Mucosa of gallbladder (tissue), 1 donor: ENCODE measurements around the gene NRBP1. TPM values are rescaled to one million over a fixed set of nuclear protein-coding genes. Genes with fewer than 3 reads are reported as not detected.
A peak's percentile ranks its signal among the peaks of the same experiment; 100 is the strongest.

Experiments
- DNase-seq: peaks from one replicate; pipeline ENCODE4 v3.0.0-alpha.2; 2020; ENCODE audit warnings: low spot score
- total RNA-seq: library from RNA; stranded (reverse); gene quantifications from one replicate; pipeline ENCODE4 v1.2.1, GENCODE V29; 2021
- donor health status: DM: no; HTN: no; CAD: no.

The NRBP1 gene
- total RNA-seq, 1 donor from 2014 or later: 90.1 TPM

DNA sequence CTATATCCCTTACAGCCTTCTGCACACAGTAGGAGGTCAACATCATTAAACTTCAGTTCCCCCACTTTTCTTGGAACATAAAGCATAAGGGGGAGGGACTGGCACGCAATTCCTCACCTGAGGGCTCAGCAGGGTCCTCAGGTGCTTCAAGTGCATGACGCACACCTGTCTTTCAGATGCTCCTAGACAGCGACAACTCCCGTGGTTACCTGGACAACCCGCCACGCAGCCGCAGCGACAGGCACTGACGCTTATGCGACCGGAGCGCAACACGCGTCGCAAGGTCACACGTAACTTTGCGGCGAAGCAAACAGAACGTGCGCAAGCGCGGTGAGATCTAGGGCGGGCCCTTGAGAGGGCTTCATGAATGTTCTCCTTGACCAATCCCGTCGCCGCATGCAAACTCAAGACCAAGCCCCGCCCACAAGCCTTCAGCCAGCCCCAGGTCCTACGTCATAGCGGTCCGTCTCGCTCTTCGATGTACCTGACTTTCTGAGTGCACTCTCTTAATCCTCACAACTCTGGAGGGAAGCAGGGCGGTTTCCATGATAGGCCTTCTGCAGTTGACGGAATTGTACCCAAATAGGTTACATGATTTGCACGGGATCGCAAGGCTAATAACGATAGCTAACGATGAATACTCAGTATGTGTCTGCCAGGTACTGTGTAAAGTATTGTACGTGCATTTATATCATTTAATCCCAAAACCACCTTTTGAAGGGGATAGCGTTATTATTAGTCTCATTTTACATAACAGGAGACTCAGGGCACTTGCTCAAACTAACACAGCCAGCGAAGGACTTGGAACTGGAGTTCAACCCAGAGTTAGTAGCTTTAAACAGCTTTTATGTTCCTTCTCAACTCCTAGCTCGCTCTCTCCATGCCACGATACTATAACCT lies 61.3 kb downstream of the NRBP1 start, which contains the start of gene IFT172:
TSS of gene IFT172 (minus strand) at position 246 of the 900 bp plus-strand sequence. CDS start at position 156, 90 bp downstream.
- DNase-seq: peak; percentile 100

Other genes with a start within 250 kb of the NRBP1 start
- 104 TPM for gene ATRAID, start 216.6 kb upstream of the NRBP1 start, total RNA-seq
- gene SLC5A6, start 216.4 kb upstream of the NRBP1 start, total RNA-seq: 24.9 TPM
- 26.7 TPM for gene CAD, start 211.3 kb upstream of the NRBP1 start, total RNA-seq
- not detected for gene SLC30A3, start 165.6 kb upstream of the NRBP1 start, total RNA-seq
- not detected for gene DNAJC5G, start 153.2 kb upstream of the NRBP1 start, total RNA-seq
- gene TRIM54, start 146.2 kb upstream of the NRBP1 start, total RNA-seq: 0.26 TPM
- 3.1 TPM for gene UCN, start 120.2 kb upstream of the NRBP1 start, total RNA-seq
- gene MPV17, start 105.5 kb upstream of the NRBP1 start, total RNA-seq: 62.6 TPM
- gene GTF3C2, start 71.9 kb upstream of the NRBP1 start, total RNA-seq: 49.5 TPM
- gene EIF2B4, start 58.3 kb upstream of the NRBP1 start, total RNA-seq: 32.3 TPM
- gene SNX17, start 58.0 kb upstream of the NRBP1 start, total RNA-seq: 105 TPM
- gene ZNF513, start 47.9 kb upstream of the NRBP1 start, total RNA-seq: 25.6 TPM
- 56.7 TPM for gene PPM1G, start 19.0 kb upstream of the NRBP1 start, total RNA-seq
- gene KRTCAP3, start 13.8 kb downstream of the NRBP1 start, total RNA-seq: 65.7 TPM
- gene IFT172, start 61.1 kb downstream of the NRBP1 start, total RNA-seq: 54.4 TPM
- 13.4 TPM for gene FNDC4, start 66.6 kb downstream of the NRBP1 start, total RNA-seq
- gene GCKR, start 68.2 kb downstream of the NRBP1 start, total RNA-seq: 7.6 TPM
- gene ZNF512, start 154.4 kb downstream of the NRBP1 start, total RNA-seq: 32.6 TPM
- 4.7 TPM for gene CCDC121, start 200.4 kb downstream of the NRBP1 start, total RNA-seq
- 24.2 TPM for gene GPN1, start 200.4 kb downstream of the NRBP1 start, total RNA-seq
- 34.8 TPM for gene SUPT7L, start 235.0 kb downstream of the NRBP1 start, total RNA-seq
- gene SLC4A1AP, start 235.3 kb downstream of the NRBP1 start, total RNA-seq: 17.4 TPM